ENCODE data around the gene DLG3.
"Not testable (repeated sequence)": the region's sequence is repeated elsewhere in the genome, so short reads cannot be mapped to it uniquely, and the experiment has no call there.

DLG3 gene

DNA sequence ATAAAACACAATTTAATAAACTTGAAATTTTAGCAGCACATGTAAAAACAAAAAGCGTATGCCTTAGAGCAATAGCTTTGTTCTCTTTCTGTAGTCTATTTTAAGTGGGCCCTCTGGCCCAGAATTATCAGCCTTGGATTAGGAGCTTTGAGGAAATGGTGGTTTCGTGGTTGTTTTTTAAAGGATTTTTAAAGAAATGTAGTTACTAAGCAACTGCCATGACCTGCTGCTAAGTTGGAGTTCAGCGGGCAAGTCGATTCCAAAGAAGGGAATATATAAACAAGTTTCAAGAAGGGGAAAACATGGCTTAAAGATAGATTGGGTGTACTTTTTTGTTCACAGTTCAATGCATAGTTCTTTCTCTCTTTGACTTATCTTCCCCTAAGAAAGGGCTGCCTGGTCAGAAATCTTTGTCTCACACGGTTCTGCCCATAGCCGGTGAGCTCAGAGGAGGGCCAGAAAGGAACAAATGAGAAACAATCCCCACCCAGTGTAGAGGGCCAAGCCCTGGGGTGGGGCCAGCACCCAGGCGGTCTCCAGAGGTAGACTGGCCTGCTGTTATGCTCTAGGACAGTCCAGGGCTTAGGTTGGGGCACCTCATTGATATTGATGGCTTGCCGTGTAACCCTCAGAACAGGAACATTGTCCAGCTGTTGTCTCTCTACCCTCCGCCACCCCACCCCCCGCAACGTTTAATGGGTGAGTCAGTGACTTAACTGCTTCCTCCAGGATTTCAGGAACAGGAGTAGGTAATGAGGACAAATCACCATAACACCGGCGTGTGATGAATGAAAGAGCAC, 32.5 kb downstream of the DLG3 start:
- no peak for DNase-seq

- DNase-seq = no peak
Observed at GRCh38 chrX:70477734-70478075, 33.1 kb downstream of the DLG3 start.

- DNase-seq = no peak
Observed at GRCh38 chrX:70478526-70479245, 34.1 kb downstream of the DLG3 start.

DNA sequence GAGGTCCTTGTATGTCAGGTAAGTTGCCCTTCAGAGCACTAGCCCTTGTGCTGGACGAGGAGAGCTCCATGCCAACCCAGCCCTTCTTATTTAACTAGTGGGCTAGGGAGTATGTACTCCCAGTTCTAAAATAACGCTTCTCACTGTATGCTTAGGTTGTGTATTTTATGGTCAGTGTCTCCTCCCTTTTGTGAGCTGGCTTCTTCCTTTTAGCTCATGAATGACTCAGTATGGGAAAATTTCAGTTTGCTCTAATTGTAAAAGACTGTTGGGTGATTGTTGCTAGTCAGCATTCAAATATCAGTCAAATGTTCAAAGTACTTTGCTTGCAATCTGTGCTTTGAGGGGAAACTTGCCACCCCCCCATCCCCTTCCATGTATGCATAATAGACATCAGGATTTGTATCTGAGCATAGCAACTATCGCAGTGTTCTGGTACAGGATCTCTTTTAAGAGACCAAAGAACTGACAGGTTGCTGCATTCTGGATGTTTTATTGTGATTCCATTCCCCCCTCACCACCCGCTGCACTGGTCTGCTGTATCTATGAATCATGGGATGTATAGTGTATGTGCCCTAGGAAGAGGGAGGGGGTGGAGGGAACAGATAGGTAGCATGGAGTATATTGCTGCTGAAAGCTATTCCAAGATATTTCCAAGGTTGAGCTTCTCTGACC, 34.7 kb downstream of the DLG3 start:
- DNase-seq = no peak

DNA sequence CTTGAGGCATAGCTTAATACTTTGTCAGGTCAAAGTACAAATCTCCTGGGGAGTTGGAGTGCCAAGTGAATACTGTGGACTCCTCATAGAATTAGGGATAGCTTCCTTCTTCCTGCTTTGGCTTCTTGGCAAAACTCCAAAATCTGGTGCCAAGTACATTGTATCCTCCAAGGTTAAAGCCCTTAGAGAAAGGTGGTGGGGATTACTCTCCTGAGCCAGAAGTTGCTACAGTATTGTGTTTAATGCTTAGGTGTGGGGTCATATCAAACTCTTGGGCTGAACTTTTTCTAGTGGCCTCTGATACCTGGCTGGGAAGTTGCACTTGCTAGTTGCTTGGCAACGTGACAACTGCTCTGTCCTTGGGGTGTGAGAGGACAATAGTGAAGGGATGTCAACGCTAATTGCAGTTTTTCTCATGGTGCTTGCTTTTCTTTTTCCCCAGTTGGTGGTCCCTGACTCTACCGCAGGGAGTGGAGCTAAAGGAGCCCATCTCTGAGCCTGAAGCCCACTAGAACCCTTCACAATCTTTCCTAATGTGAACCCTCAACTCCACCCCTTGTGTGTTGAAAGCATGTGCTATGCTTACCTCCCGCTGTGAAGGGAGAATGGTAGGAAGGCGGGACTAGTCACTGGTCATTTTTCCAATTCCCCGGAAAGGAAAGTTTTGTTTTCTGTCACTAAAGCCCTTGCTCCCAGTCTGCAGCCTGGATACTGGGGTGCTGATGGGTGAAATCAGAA, 35.5 kb downstream of the DLG3 start:
- DNase-seq = no peak

GRCh38 chrX:70480660-70481018, 36.0 kb downstream of the DLG3 start:
- DNase-seq = no peak

DNA sequence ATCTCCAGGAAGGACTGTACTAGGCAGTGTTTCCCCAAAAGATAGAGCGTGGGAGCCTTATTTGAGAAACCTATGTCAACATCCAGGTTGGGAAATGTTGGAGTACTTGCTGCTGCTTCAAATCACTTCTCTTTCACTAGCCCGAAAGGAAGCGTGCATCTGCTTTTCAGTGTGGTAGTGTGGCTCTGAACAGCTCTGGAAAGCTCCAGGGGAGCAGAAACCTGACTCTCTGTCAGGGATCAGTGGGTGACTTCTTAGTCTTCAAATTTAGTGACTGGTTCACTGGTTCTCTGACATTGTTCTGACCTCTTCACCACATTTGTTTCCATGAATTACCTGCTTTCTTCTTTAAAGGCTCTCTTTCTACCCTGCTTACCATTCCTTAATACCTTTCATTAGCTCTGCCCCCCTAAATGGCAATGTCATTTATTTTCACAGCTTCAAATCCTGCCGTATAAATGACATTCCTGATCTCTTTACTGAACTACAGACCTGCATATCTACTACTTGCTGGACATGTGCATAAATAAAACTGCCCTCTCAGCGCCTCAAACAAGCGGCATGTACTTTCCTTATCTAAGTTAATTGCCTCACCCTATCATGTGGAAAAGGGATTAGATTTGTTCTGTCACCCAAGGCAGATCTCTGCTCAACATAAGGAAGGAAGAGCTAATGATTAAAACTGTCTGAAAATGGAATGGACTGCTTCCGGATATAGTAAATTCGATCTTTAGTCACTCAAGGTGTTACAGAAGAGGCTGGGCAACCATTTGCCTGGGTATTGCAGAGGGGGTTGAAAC, 37.0 kb downstream of the DLG3 start:
- DNase-seq = no peak

DNA sequence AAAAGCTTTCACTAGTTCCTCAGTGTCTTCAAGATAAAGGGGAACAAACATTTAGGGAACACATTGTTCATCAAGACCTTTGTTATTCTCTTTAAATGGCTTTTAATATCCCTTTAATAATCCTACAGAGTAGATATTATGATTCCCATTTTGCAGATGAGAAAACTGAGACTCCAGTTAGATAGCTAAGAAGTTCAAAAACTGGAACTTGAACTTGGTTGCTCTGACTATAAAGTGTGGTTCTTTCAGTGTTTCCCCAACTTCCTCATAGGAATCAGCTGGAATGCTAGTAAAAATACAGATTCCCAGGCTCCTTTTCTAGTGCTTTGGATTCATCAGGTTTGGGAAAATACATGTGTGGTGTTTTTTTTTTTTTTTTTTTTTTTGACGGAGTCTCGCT, 37.7 kb downstream of the DLG3 start:
- no peak for DNase-seq

GRCh38 chrX:70485466-70485865, 40.8 kb downstream of the DLG3 start:
- no peak for DNase-seq

DNA sequence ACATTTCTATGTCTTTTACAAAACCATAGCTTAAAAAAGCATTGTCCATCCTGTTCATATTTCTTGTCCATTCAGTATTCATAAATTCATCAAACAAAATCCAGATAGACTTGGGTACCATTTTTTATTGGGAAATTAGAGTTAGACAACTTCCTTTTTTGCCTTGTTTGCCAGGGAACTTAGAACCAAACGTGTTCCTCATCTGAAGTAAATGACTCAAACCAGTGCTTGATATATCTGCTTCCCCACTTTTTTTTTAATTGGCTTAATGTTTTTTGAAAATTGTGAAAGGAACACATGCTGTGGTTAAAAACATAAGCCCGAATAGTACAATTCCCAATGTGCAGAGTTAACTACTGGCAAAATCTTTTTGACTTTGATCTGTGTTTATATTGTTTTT, 44.2 kb downstream of the DLG3 start:
- no peak for DNase-seq

- DNase-seq = no peak
Observed at GRCh38 chrX:70494441-70494840, 49.8 kb downstream of the DLG3 start.

GRCh38 chrX:70496491-70496890, 51.9 kb downstream of the DLG3 start:
- DNase-seq = no peak

DNA sequence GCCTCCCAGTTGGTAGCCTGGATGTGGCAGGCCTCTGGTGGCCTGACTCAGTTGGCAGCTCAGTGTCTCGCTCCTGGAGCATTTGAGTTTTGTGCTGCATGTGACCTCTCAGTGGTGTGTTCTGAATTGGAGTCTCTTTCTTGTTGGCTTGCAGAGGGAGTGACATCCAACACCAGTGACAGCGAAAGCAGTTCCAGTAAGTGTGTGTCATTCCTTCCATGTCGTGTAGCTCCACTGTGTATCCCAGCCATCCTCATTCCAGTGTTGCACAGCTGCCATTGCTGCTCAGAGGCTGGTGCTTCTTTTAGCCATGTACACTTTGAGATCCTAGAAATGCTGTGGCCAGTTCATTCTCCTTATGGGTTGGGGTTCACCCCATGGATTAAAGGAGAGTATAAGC, 52.4 kb downstream of the DLG3 start:
- no peak for DNase-seq

GRCh38 chrX:70498129-70498528, 53.5 kb downstream of the DLG3 start:
- DNase-seq = no peak

GRCh38 chrX:70500826-70501225, 56.2 kb downstream of the DLG3 start:
- no peak for DNase-seq

GRCh38 chrX:70504772-70505450, 60.3 kb downstream of the DLG3 start:
- DNase-seq = no peak

DNA sequence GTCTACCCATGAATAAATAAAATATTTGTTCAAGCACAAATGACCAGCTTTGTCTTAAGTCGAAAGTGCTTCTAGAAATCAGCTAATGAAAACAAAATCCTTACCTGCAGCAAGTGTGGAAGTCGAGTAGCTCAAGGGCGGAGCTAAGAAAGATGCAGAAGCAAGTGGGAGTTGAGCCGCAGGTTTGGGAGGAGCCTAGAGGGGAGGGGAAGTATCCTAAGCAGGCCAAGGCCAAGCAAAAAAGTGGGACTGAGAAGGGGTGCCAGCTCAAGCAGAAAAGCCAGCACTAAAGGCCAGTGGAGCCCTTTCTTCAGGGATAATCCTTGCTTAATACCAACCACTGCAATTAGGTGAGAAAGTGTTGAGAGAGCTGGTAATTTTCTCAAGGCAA, 60.8 kb downstream of the DLG3 start:
- DNase-seq = no peak

DNA sequence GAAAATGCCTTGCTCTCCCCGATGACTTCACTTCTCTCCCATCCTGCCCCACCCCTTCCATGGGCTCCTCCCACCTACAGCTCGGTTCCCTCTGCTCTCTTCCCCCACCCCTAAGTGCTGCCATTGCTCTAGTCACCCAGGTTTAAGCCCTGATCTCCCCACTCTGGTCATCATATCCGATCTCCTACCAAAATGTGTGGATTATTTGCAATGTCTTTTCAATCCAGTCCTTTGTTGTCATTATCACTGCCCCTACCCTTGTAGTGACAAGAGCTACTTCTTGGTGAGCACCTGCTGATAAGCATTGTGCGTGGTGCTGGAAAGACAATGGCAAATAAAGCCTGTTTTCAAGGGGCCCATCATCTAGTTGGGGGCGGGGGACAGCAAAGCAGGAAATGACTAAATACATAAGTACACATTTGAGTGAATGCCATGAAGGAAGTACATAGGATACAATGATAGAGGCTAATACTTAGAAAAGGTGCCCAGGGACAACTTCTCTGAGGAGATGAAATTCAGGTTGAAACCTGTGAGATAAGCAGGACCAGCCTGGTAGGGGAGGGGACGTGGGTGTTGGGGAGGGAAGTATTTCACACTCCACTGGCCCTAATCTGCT, 63.8 kb downstream of the DLG3 start:
- no peak for DNase-seq

- DNase-seq = no peak
Observed at GRCh38 chrX:70509078-70509477, 64.4 kb downstream of the DLG3 start.

GRCh38 chrX:70515270-70515669, 70.6 kb downstream of the DLG3 start:
- DNase-seq = not testable (repeated sequence)

DNA sequence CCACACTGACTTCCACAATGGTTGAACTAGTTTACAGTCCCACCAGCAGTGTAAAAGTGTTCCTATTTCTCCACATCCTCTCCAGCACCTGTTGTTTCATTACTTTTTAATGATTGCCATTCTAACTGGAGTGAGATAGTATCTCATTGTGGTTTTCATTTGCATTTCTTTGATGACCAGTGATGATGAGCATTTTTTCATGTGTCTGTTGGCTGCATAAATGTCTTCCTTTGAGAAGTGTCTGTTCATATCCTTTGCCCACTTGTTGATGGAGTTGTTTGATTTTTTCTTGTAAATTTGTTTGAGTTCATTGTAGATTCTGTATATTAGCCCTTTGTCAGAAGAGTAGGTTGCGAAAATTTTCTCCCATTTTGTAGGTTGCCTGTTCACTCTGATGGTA, 71.1 kb downstream of the DLG3 start:
- not testable (repeated sequence) for DNase-seq

GRCh38 chrX:70525733-70526132, 81.1 kb downstream of the DLG3 start:
- no peak for DNase-seq

All from activated CD4-positive, alpha-beta T cell treated with anti-CD3 and anti-CD28 coated beads, Interleukin-2, amount 50 U/mL, for 1 hour (primary cell).